Stomach (tissue), 4 donors: ENCODE results near the gene ZNF581.

Experiments
- POLR2A ChIP-seq, 4 donors: fragments of 450-650 bp; IDR thresholded peaks; one replicate each; pipeline ENCODE4 v1.6.1; 2016; ENCODE audit warnings: antibody characterized with exemption in 4 of 4, control low read depth in 2 of 4, mild to moderate bottlenecking in 1 of 4, moderate library complexity in 1 of 4
- POLR2AphosphoS5 ChIP-seq, 3 donors: sonication (generic); formaldehyde crosslinking; IDR thresholded peaks; one replicate each; pipeline ENCODE4 v1.6.1; 2016; ENCODE audit warnings: antibody characterized with exemption in 3 of 3
- TF ChIP-seq, protein P1 (sequence below), 7 experiments: fragments of 450-650 bp in 4 of 7; fragments of 200-600 bp in 3 of 7; sonication (generic) in 3 of 7; IDR thresholded peaks; one replicate each; pipeline ENCODE4 v1.5.1; 2016 to 2019; ENCODE audit warnings: antibody characterized with exemption in 7 of 7, control low read depth in 2 of 7, mild to moderate bottlenecking in 1 of 7

DNA sequence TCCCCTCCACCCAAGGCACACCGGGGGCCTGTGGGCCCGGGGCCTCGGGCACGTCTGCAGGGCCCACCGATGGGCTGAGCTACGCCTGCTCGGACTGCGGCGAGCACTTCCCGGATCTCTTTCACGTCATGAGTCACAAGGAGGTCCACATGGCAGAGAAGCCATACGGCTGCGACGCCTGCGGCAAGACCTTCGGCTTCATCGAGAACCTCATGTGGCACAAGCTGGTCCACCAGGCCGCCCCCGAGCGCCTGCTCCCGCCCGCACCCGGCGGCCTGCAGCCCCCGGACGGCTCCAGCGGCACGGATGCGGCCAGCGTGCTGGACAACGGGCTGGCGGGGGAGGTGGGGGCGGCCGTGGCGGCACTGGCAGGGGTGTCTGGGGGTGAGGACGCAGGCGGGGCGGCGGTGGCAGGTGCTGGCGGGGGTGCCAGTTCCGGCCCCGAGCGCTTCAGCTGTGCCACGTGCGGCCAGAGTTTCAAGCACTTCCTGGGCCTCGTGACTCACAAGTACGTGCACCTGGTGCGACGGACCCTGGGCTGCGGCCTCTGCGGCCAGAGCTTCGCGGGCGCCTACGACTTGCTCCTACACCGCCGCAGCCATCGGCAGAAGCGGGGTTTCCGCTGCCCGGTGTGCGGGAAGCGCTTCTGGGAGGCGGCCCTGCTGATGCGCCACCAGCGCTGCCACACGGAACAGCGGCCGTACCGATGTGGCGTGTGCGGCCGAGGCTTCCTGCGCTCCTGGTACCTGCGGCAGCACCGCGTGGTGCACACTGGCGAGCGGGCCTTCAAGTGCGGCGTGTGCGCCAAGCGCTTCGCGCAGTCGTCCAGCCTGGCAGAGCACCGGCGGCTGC, 27.7 kb upstream of the ZNF581 start:
- TF ChIP-seq, protein P1, sequence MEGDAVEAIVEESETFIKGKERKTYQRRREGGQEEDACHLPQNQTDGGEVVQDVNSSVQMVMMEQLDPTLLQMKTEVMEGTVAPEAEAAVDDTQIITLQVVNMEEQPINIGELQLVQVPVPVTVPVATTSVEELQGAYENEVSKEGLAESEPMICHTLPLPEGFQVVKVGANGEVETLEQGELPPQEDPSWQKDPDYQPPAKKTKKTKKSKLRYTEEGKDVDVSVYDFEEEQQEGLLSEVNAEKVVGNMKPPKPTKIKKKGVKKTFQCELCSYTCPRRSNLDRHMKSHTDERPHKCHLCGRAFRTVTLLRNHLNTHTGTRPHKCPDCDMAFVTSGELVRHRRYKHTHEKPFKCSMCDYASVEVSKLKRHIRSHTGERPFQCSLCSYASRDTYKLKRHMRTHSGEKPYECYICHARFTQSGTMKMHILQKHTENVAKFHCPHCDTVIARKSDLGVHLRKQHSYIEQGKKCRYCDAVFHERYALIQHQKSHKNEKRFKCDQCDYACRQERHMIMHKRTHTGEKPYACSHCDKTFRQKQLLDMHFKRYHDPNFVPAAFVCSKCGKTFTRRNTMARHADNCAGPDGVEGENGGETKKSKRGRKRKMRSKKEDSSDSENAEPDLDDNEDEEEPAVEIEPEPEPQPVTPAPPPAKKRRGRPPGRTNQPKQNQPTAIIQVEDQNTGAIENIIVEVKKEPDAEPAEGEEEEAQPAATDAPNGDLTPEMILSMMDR (IDR thresholded peaks at IDR 0.05) = no peak
- TF ChIP-seq POLR2A (IDR thresholded peaks at IDR 0.05) = no peak
- TF ChIP-seq POLR2AphosphoS5 (IDR thresholded peaks at IDR 0.05) = no peak
